DND-41 (cell line): ENCODE results near the gene CFC1.
"Not testable (repeated sequence)": the region's sequence is repeated elsewhere in the genome, so short reads cannot be mapped to it uniquely, and the experiment has no call there.

Source experiments
- EZH2 ChIP-seq: IDR thresholded peaks from 3 replicates; pipeline ENCODE4 v1.6.1; 2012; ENCODE audit warnings: borderline replicate concordance, low read depth, mild to moderate bottlenecking, moderate library complexity, low read length, inconsistent platforms; ENCODE audit not compliant: severe bottlenecking
- TF ChIP-seq, protein P1 (sequence below): IDR thresholded peaks from 2 replicates; pipeline ENCODE4 v1.5.1; 2012; ENCODE audit warnings: borderline replicate concordance, low read length, moderate library complexity, mild to moderate bottlenecking; ENCODE audit not compliant: poor library complexity, severe bottlenecking; ENCODE audit errors: extremely low read depth

DNA sequence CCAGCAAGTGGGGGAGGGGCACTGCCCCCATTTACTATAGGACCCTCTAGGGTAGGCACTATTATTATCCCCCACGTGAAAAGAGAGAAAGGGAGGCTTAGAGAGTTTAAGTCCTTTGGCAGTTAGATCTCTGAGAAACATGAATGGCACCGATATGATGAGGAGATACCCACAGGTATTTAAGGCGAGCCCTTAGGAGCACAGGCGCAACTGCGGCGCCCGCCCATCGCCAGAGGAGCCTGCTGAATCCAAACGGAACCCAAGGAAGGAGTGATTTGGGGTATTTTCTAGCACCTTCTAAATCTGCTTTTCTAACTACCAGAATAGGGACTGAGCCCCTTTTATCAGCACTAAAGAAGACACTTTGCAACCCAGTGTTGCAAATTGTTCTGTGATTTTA, 551 bp upstream of the CFC1 start:
- TF ChIP-seq, protein P1, sequence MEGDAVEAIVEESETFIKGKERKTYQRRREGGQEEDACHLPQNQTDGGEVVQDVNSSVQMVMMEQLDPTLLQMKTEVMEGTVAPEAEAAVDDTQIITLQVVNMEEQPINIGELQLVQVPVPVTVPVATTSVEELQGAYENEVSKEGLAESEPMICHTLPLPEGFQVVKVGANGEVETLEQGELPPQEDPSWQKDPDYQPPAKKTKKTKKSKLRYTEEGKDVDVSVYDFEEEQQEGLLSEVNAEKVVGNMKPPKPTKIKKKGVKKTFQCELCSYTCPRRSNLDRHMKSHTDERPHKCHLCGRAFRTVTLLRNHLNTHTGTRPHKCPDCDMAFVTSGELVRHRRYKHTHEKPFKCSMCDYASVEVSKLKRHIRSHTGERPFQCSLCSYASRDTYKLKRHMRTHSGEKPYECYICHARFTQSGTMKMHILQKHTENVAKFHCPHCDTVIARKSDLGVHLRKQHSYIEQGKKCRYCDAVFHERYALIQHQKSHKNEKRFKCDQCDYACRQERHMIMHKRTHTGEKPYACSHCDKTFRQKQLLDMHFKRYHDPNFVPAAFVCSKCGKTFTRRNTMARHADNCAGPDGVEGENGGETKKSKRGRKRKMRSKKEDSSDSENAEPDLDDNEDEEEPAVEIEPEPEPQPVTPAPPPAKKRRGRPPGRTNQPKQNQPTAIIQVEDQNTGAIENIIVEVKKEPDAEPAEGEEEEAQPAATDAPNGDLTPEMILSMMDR, result not testable (repeated sequence)
- TF ChIP-seq EZH2, result not testable (repeated sequence)
